Ishikawa (cell line): ENCODE results near the gene ADARB1.

Experiments used
- CEBPB ChIP-seq: IDR thresholded peaks from 2 replicates; pipeline ENCODE4 v1.6.1; 2012
- CREB1 ChIP-seq: IDR thresholded peaks from 2 replicates; pipeline ENCODE4 v1.6.1; 2012; ENCODE audit warnings: low read depth
- EGR1 ChIP-seq: IDR thresholded peaks from 2 replicates; pipeline ENCODE4 v1.6.1; 2012
- EP300 ChIP-seq: IDR thresholded peaks from 2 replicates; pipeline ENCODE4 v1.6.1; 2012; ENCODE audit warnings: borderline replicate concordance
- FOXM1 ChIP-seq: IDR thresholded peaks from 2 replicates; pipeline ENCODE4 v1.6.1; 2012; ENCODE audit warnings: low read depth, borderline replicate concordance
- MAX ChIP-seq: IDR thresholded peaks from 2 replicates; pipeline ENCODE4 v1.6.1; 2012
- NFIC ChIP-seq: IDR thresholded peaks from 2 replicates; pipeline ENCODE4 v1.6.1; 2012
- RAD21 ChIP-seq: IDR thresholded peaks from 2 replicates; pipeline ENCODE4 v1.6.1; 2012; ENCODE audit warnings: low read depth
- TAF1 ChIP-seq: IDR thresholded peaks from 2 replicates; pipeline ENCODE4 v1.6.1; 2012; ENCODE audit warnings: low read depth, mild to moderate bottlenecking
- TCF12 ChIP-seq: IDR thresholded peaks from 2 replicates; pipeline ENCODE4 v1.6.1; 2012; ENCODE audit warnings: low read depth
- TEAD4 ChIP-seq: IDR thresholded peaks from 2 replicates; pipeline ENCODE4 v1.6.1; 2012
- USF1 ChIP-seq: IDR thresholded peaks from 2 replicates; pipeline ENCODE4 v1.6.1; 2012
- YY1 ChIP-seq: IDR thresholded peaks from 2 replicates; pipeline ENCODE4 v1.6.1; 2012; ENCODE audit warnings: low read depth
- ZBTB7A ChIP-seq: IDR thresholded peaks from 2 replicates; pipeline ENCODE4 v1.6.1; 2012; ENCODE audit warnings: low read depth
- TF ChIP-seq, protein P1 (sequence below): IDR thresholded peaks from 2 replicates; pipeline ENCODE4 v1.6.1; 2012; ENCODE audit warnings: low read depth, mild to moderate bottlenecking

Gene ADARB1

DNA sequence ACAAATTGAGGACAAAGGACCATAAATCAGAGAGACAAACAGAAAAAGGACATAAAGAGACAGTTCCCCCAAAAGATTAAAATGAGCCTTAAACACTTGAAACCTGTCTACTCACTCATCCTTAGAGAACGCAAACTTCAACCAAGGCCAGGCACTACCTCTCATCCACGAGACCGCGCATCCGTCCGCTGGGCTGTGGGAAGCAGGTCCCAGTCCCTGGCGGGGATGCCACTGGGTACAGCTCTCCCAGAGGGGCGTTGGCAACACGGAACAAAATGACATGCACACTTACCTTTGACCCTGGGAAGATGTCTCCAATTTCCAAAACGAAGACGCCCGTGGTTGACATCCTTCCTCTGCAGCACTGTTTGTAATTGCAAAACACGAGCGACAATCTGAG, 16.5 kb upstream of the ADARB1 start:
- no peak for TF ChIP-seq MAX
- TF ChIP-seq RAD21, result no peak
- no peak for TF ChIP-seq EGR1
- TF ChIP-seq TCF12, result no peak
- TF ChIP-seq CEBPB, result no peak

DNA sequence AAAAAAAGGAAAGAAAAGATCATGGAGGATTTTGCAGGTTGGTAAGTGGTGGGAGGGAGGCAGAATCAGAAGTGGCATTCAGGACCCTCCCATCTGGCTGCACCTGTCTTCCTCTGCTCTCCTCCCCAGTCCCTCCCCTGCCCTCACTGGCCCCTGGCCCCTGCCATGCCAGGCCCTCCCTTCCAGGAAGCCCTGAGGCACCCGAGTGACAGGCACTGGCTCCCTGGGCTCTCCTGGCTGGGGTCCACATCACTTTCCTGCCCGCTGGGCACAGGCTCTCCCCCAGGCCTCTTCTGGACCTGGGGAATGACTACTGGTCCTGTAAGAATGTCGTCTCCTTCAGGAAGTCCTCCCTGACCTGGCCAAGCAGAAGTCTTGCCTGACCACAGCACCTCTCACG, 15.3 kb upstream of the ADARB1 start:
- TF ChIP-seq TEAD4, result no peak
- TF ChIP-seq RAD21, result no peak
- TF ChIP-seq, protein P1, sequence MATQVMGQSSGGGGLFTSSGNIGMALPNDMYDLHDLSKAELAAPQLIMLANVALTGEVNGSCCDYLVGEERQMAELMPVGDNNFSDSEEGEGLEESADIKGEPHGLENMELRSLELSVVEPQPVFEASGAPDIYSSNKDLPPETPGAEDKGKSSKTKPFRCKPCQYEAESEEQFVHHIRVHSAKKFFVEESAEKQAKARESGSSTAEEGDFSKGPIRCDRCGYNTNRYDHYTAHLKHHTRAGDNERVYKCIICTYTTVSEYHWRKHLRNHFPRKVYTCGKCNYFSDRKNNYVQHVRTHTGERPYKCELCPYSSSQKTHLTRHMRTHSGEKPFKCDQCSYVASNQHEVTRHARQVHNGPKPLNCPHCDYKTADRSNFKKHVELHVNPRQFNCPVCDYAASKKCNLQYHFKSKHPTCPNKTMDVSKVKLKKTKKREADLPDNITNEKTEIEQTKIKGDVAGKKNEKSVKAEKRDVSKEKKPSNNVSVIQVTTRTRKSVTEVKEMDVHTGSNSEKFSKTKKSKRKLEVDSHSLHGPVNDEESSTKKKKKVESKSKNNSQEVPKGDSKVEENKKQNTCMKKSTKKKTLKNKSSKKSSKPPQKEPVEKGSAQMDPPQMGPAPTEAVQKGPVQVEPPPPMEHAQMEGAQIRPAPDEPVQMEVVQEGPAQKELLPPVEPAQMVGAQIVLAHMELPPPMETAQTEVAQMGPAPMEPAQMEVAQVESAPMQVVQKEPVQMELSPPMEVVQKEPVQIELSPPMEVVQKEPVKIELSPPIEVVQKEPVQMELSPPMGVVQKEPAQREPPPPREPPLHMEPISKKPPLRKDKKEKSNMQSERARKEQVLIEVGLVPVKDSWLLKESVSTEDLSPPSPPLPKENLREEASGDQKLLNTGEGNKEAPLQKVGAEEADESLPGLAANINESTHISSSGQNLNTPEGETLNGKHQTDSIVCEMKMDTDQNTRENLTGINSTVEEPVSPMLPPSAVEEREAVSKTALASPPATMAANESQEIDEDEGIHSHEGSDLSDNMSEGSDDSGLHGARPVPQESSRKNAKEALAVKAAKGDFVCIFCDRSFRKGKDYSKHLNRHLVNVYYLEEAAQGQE, result no peak
- TF ChIP-seq FOXM1, result no peak
- TF ChIP-seq EP300, result no peak
- TF ChIP-seq EGR1, result no peak
- TF ChIP-seq CREB1, result no peak
- TF ChIP-seq NFIC, result no peak
- no peak for TF ChIP-seq TAF1
- TF ChIP-seq USF1, result no peak
- no peak for TF ChIP-seq YY1

DNA sequence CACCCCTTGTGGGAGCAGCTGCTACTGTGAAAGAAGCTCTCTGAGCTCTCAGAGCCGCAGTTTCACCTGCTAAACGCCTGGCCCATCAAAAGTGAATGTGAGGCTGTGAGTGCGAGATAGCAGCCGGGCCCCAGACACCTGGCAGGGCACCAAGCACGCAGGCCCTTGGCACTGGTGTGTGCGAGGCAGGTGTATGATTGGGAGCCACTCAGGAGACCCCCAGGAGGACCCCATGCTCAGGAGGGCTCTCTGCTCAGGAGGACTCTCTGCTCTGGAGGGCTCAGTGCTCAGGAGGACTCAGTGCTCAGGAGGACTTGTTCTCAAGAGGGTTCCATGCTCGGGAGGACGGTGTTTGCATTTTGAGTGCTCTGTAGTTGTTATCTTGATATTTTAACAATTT, 14.3 kb upstream of the ADARB1 start:
- TF ChIP-seq TAF1 (no peak), EGR1 (no peak), CREB1 (no peak), YY1 (no peak), RAD21 (no peak)
- TF ChIP-seq, protein P1, result no peak

DNA sequence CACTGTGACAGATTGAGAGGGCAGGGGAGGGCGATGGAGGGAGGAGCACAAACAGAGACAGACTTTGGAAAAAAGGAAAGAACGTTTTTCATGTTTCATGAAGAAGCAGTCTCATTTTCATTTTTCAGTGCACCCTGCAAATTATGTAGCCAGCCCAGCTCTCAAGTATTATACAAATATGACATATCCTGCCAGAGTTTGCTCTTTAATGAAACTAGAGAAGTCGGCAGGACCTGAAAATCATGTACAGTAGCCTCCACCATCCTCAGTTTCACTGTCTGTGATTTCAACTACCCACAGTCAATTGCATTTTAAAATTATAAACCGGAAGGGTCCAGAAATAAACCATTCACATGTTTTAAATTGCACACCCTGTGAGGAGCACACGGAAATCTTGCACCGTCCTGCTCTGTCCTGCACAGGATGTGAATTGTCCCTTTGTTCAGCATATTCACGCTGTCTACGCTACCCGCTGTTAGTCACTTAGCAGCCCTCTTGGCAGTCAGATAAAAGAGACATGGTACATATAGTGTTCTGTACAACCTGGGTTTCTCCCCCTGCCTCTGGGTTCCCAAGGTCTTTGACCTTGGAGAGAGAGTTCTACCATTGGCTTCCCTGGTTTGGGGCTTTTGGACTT, 13.6 kb upstream of the ADARB1 start:
- TF ChIP-seq USF1 (no peak), ZBTB7A (no peak), CEBPB (no peak)

DNA sequence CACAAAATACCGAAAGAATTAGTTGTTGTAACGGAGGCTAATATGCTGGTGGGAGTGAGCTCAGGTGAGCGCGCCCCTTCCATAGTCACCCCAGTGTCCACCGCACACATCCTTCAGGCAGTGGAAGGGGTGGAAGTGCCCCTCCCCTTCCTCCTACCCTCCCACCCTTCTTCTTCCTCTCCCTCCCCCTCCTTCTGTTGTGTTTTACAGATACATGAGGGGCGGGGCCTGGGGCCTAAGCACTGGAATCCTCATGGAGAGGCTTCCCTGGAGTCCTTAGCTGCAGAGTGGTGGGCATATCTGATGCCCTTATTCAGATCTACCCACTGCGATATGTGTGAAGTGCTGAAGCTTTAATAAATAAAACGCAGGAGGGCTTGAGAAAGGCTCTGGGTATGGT, 10.3 kb upstream of the ADARB1 start:
- TF ChIP-seq, protein P1, result no peak
- TF ChIP-seq CREB1, result no peak
- no peak for TF ChIP-seq ZBTB7A
- no peak for TF ChIP-seq EGR1
- TF ChIP-seq RAD21, result no peak
